K562 (cell line): ENCODE results near the gene MOB3B. TPM values are rescaled to one million over a fixed set of nuclear protein-coding genes. Genes with fewer than 3 reads are reported as not detected.

Source experiments
- PPARD ChIP-seq: fragments of 250-450 bp; sonication (Bioruptor Pico); IDR thresholded peaks from 2 replicates; pipeline ENCODE4 v1.8.0; 2022; ENCODE audit warnings: inconsistent platforms, mild to moderate bottlenecking, moderate library complexity
- SMAD3 ChIP-seq: fragments of 450-650 bp; formaldehyde crosslinking; conservative IDR thresholded peaks from 2 replicates; pipeline ENCODE4 v1.4.0; 2020; ENCODE audit warnings: mild to moderate bottlenecking
- TARDBP ChIP-seq: fragments of 450-650 bp; IDR thresholded peaks from 2 replicates; pipeline ENCODE4 v1.6.1; 2016
- polyA plus RNA-seq, 8 experiments: library from polyadenylated mRNA; depleted of rRNA in 4 of 8; stranded (reverse) in 5 of 8; unstranded in 3 of 8; fragments of >200 nt; fragmentation: Nextera tagmentation in 2 of 8; fragmentation: Illumina TruSeq in 1 of 8; extraction: Ambion mirVana in 2 of 8; extraction: Trizol in 1 of 8; gene quantifications; 2 replicates each; pipeline versions ENCODE4 v1.2.1 to v1.2.3, GENCODE V29; 2011 to 2014; ENCODE audit warnings: inconsistent platforms in 1 of 8, missing spikeins in 1 of 8
- total RNA-seq, 7 experiments: library from RNA; depleted of rRNA in 6 of 7; stranded (reverse); fragments of >200 nt in 6 of 7; fragmentation: Illumina TruSeq in 2 of 7; extraction: Trizol in 2 of 7; gene quantifications; 2 replicates each; pipeline versions ENCODE4 v1.2.1 to v1.2.3, GENCODE V29; 2011 to 2021; ENCODE audit warnings: low replicate concordance in 1 of 7
- TF ChIP-seq, protein P1 (sequence below): sonication (generic); formaldehyde crosslinking; IDR thresholded peaks from 2 replicates; pipeline ENCODE4 v1.8.0; 2023; ENCODE audit warnings: missing genetic modification reagents, mild to moderate bottlenecking, borderline replicate concordance
- TF ChIP-seq, protein P2 (sequence below): fragments of 250-450 bp; sonication (Bioruptor Pico); IDR thresholded peaks from 2 replicates; pipeline ENCODE4 v1.4.0; 2020
- TF ChIP-seq, protein P3 (sequence below): sonication (generic); formaldehyde crosslinking; IDR thresholded peaks from 2 replicates; pipeline ENCODE4 v1.8.0; 2022; ENCODE audit warnings: missing genetic modification reagents, mild to moderate bottlenecking, moderate library complexity, borderline replicate concordance

MOB3B gene
- total and polyA plus RNA-seq, 9 of the 15 experiments (the other 6 are each of a cell fraction or from before 2014, with no cell fraction given): 3.6 to 12.8 (median 7.2) TPM

DNA sequence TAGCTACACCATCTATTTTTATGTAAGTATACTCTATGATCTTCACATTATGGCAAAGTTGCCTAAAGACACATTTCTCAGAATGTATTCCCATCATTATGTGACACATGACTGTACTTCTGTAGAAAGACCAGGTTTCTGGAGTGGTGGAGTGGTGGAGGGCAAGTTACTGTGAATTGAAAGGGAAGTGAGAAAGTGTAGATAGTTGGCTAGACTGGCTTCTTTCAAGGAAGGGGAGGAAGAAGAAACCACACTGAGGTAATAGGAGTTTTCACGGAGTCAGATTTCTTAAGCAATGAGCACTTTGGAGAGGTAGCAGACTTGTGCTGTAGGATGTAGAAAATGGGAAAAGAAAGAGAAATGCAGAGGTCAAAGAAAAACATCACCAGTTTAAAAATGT, 181.7 kb downstream of the MOB3B start (continued):
- TF ChIP-seq, protein P1, sequence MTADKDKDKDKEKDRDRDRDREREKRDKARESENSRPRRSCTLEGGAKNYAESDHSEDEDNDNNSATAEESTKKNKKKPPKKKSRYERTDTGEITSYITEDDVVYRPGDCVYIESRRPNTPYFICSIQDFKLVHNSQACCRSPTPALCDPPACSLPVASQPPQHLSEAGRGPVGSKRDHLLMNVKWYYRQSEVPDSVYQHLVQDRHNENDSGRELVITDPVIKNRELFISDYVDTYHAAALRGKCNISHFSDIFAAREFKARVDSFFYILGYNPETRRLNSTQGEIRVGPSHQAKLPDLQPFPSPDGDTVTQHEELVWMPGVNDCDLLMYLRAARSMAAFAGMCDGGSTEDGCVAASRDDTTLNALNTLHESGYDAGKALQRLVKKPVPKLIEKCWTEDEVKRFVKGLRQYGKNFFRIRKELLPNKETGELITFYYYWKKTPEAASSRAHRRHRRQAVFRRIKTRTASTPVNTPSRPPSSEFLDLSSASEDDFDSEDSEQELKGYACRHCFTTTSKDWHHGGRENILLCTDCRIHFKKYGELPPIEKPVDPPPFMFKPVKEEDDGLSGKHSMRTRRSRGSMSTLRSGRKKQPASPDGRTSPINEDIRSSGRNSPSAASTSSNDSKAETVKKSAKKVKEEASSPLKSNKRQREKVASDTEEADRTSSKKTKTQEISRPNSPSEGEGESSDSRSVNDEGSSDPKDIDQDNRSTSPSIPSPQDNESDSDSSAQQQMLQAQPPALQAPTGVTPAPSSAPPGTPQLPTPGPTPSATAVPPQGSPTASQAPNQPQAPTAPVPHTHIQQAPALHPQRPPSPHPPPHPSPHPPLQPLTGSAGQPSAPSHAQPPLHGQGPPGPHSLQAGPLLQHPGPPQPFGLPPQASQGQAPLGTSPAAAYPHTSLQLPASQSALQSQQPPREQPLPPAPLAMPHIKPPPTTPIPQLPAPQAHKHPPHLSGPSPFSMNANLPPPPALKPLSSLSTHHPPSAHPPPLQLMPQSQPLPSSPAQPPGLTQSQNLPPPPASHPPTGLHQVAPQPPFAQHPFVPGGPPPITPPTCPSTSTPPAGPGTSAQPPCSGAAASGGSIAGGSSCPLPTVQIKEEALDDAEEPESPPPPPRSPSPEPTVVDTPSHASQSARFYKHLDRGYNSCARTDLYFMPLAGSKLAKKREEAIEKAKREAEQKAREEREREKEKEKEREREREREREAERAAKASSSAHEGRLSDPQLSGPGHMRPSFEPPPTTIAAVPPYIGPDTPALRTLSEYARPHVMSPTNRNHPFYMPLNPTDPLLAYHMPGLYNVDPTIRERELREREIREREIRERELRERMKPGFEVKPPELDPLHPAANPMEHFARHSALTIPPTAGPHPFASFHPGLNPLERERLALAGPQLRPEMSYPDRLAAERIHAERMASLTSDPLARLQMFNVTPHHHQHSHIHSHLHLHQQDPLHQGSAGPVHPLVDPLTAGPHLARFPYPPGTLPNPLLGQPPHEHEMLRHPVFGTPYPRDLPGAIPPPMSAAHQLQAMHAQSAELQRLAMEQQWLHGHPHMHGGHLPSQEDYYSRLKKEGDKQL: no peak
- TF ChIP-seq SMAD3 (CRISPR knock-in tag) (no peak), PPARD (CRISPR knock-in tag) (no peak), TARDBP (no peak)
- TF ChIP-seq, protein P2, sequence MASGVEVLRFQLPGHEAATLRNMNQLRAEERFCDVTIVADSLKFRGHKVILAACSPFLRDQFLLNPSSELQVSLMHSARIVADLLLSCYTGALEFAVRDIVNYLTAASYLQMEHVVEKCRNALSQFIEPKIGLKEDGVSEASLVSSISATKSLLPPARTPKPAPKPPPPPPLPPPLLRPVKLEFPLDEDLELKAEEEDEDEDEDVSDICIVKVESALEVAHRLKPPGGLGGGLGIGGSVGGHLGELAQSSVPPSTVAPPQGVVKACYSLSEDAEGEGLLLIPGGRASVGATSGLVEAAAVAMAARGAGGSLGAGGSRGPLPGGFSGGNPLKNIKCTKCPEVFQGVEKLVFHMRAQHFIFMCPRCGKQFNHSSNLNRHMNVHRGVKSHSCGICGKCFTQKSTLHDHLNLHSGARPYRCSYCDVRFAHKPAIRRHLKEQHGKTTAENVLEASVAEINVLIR (CRISPR knock-in tag): no peak
- TF ChIP-seq, protein P3, sequence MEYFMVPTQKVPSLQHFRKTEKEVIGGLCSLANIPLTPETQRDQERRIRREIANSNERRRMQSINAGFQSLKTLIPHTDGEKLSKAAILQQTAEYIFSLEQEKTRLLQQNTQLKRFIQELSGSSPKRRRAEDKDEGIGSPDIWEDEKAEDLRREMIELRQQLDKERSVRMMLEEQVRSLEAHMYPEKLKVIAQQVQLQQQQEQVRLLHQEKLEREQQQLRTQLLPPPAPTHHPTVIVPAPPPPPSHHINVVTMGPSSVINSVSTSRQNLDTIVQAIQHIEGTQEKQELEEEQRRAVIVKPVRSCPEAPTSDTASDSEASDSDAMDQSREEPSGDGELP (CRISPR knock-in tag): no peak
